ENCODE data around the gene CD44.

DNA sequence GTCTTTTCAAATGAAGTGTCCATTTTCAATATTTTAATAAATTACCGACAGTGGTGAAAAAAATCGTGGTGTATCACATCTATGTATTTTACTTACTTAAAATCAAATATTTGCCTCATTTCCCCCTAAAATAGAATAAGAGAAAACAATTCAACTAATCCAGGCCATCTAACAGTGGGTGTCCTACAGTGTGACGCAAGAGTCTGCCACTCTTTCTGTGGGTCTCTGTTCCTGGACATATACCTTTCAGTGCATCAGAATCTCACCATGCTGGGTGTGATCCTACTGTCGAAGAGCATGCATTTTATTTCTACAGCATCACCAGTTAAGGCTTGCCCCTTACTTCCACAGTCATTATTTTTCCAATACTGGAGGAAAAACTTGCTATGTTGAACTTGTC lies 111.2 kb downstream of the CD44 start:
- TF ChIP-seq, protein P1, sequence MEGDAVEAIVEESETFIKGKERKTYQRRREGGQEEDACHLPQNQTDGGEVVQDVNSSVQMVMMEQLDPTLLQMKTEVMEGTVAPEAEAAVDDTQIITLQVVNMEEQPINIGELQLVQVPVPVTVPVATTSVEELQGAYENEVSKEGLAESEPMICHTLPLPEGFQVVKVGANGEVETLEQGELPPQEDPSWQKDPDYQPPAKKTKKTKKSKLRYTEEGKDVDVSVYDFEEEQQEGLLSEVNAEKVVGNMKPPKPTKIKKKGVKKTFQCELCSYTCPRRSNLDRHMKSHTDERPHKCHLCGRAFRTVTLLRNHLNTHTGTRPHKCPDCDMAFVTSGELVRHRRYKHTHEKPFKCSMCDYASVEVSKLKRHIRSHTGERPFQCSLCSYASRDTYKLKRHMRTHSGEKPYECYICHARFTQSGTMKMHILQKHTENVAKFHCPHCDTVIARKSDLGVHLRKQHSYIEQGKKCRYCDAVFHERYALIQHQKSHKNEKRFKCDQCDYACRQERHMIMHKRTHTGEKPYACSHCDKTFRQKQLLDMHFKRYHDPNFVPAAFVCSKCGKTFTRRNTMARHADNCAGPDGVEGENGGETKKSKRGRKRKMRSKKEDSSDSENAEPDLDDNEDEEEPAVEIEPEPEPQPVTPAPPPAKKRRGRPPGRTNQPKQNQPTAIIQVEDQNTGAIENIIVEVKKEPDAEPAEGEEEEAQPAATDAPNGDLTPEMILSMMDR (IDR thresholded peaks at IDR 0.05; ENCODE audit: low read length) = no peak
- no peak for TF ChIP-seq EZH2 (IDR thresholded peaks at IDR 0.05; ENCODE audit: borderline replicate concordance, low read length)
